Natural killer cell (primary cell): Measurements from ENCODE around the gene LIX1L. TPM values are rescaled to one million over a fixed set of nuclear protein-coding genes. Genes with fewer than 3 reads are reported as not detected.
A peak's percentile ranks its signal among the peaks of the same experiment; 100 is the strongest.

ENCODE experiments used
- ATAC-seq, 3 donors: fragments of 150-1000 bp in 2 of 3; fragments of 200-7000 bp in 1 of 3; cut with Tn5 transposase; 1 replicate in 1 of 3; 2 replicates in 2 of 3; pipeline ENCODE4 v1.10.0; 2021; ENCODE audit warnings: mild to moderate bottlenecking in 2 of 3, moderate library complexity in 2 of 3
- DNase-seq, 2 donors: peaks; one replicate each; pipeline versions ENCODE4 v3.0.0 to v3.0.0-alpha.2; 2013 to 2021; ENCODE audit warnings: mixed read lengths in 1 of 2
- H3K27ac ChIP-seq: one replicate; pipeline ENCODE4 v1.5.1; 2013; ENCODE audit warnings: mild to moderate bottlenecking, low read length
- H3K27me3 ChIP-seq: one replicate; pipeline ENCODE4 v1.6.1; 2013; ENCODE audit warnings: low read length; ENCODE audit not compliant: control insufficient read depth, insufficient read depth
- H3K36me3 ChIP-seq: one replicate; pipeline ENCODE4 v1.6.1; 2013; ENCODE audit warnings: low read length; ENCODE audit not compliant: control insufficient read depth, insufficient read depth
- H3K4me1 ChIP-seq: one replicate; pipeline ENCODE4 v1.6.1; 2013; ENCODE audit warnings: low read length; ENCODE audit not compliant: control insufficient read depth, insufficient read depth
- H3K4me3 ChIP-seq: one replicate; pipeline ENCODE4 v1.5.1; 2013; ENCODE audit warnings: low read length
- H3K9me3 ChIP-seq: one replicate; pipeline ENCODE4 v1.6.1; 2013; ENCODE audit warnings: low read length; ENCODE audit not compliant: control insufficient read depth, insufficient read depth
- H3K27ac Mint-ChIP-seq, 2 donors: one replicate each; pipeline ENCODE4 v1.8.0; 2022; ENCODE audit warnings: mild to moderate bottlenecking in 2 of 2, mixed read lengths in 2 of 2, moderate library complexity in 1 of 2
- H3K27me3 Mint-ChIP-seq, 2 donors: one replicate each; pipeline ENCODE4 v1.8.0; 2022; ENCODE audit warnings: low read depth in 2 of 2, mixed read lengths in 2 of 2
- H3K36me3 Mint-ChIP-seq: one replicate; pipeline ENCODE4 v1.8.0; 2022; ENCODE audit warnings: mixed read lengths
- H3K4me1 Mint-ChIP-seq, 2 donors: one replicate each; pipeline ENCODE4 v1.8.0; 2022; ENCODE audit warnings: mixed read lengths in 2 of 2
- H3K4me3 Mint-ChIP-seq: one replicate; pipeline ENCODE4 v1.8.0; 2022; ENCODE audit warnings: mild to moderate bottlenecking, moderate library complexity, mixed read lengths
- H3K9me3 Mint-ChIP-seq, 2 donors: one replicate each; pipeline ENCODE4 v1.8.0; 2022; ENCODE audit warnings: mixed read lengths in 2 of 2
- CTCF ChIP-seq: fragments of 200-600 bp; IDR thresholded peaks from one replicate; pipeline ENCODE4 v1.8.0; 2022; ENCODE audit warnings: antibody characterized with exemption
- WGBS: methylation state at CpG from one replicate; pipeline ENCODE4 v1.1.7; 2013; ENCODE audit warnings: missing lambda C conversion rate; ENCODE audit not compliant: insufficient coverage; 5-methylcytosine and 5-hydroxymethylcytosine counted together
- intact Hi-C: fragments of 100-400 bp; cut with micrococcal nuclease; formaldehyde crosslinking; loops from one replicate; pipeline ENCODE4 v1.14.2; 2022
- total RNA-seq, 4 donors: library from RNA; stranded (reverse); fragments of 120-200 nt in 1 of 4; gene quantifications; one replicate each; pipeline versions ENCODE4 v1.2.3 to v1.2.4, GENCODE V29; 2013 to 2022

Gene LIX1L
- total RNA-seq, 3 donors from 2014 or later (not counting 1 experiment from before 2014, with no cell fraction given) = 33.4 to 41.3 (median 38.2) TPM

DNA sequence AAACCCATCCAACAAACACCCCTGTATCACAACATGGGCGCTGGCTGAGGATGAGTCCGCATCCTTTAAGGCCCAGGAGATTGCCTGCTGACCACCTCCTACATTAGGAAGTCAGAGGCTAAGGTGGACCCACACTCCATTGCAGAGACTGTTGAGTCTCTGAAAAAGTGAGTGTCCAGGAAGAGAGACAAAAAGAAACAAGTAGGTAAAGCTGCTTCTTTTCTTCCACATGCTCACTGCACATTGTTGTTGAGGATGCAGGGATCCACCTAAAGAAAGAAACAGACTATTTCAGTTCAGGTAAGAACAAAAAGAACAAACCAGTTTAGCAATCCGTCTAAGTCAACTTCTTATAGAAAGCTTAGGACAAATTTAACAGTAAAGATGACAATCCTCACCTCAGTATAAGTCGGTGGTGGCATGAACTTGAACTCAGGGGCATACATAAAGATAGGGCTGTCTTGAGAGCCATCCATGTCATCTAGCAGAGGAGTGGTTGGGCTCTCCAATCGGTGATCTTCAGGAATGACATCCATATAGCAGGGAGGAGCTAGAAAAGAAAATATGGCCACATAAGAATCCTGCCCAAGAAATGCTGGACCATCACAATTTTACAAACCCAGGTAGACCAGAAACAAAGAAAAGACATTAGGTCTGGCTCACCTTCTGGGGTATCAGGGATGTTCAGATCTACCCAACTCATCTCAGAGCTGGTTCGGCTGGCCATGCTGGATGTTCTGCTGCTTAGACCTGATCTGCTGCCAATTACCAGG lies 36.0 kb upstream of the LIX1L start:
- Mint-ChIP-seq H3K9me3 (no peaks in the 10 kb centered on the region), H3K4me3 (peak overlapping the region; percentile 97), H3K27me3 (no peaks in the 10 kb centered on the region), H3K27ac (peak overlapping the region; percentile 97 to 99), H3K4me1 (peaks cover 64 to 70% of the 10 kb centered on the region in 2 donors), H3K36me3 (peaks cover 47% of the 10 kb centered on the region)
- Histone ChIP-seq H3K27ac (peak overlapping the region; percentile 88), H3K4me1 (peaks cover 38% of the 10 kb centered on the region), H3K9me3 (no peaks in the 10 kb centered on the region), H3K4me3 (peak overlapping the region; percentile 64), H3K27me3 (no peaks in the 10 kb centered on the region), H3K36me3 (peaks cover 41% of the 10 kb centered on the region)
- intact Hi-C loops = loop anchor here (2.0 kb wide), 1 partner anchor 19 kb away; no protein-coding TSS in a partner anchor
- no peak for TF ChIP-seq CTCF
- WGBS = 6% methylated on average over 4 of the region's 6 CpGs
- DNase-seq (no peak), ATAC-seq (no peak)

- H3K9me3 Mint-ChIP-seq = no peaks in the 10 kb centered on the region
- ATAC-seq = no peak
- peaks cover 66 to 72% of the 10 kb centered on the region in 2 donors for H3K4me1 Mint-ChIP-seq
- 28% methylated on average over 2 of the region's 5 CpGs for WGBS
- peaks cover 31% of the 10 kb centered on the region for H3K4me1 ChIP-seq
- no peaks in the 10 kb centered on the region for H3K27me3 ChIP-seq
- peaks cover 41% of the 10 kb centered on the region for H3K36me3 ChIP-seq
- H3K27ac Mint-ChIP-seq = peak overlapping the region; percentile 97 to 99
- peak overlapping the region; percentile 97 for H3K4me3 Mint-ChIP-seq
- intact Hi-C loops = no loop called here
- H3K4me3 ChIP-seq = peak overlapping the region; percentile 64
- H3K27me3 Mint-ChIP-seq = no peaks in the 10 kb centered on the region
- H3K36me3 Mint-ChIP-seq = peaks cover 47% of the 10 kb centered on the region
- H3K27ac ChIP-seq = peak overlapping the region; percentile 88
- H3K9me3 ChIP-seq = no peaks in the 10 kb centered on the region
- TF ChIP-seq CTCF = no peak
- DNase-seq = no peak
Observed at GRCh38 chr1:145992958-145993617, 35.3 kb upstream of the LIX1L start.

- WGBS = 38% methylated on average over 1 of the region's 1 CpG
- no peak for TF ChIP-seq CTCF
- peak overlapping the region; percentile 97 to 99 for H3K27ac Mint-ChIP-seq
- peak overlapping the region; percentile 97 for H3K4me3 Mint-ChIP-seq
- H3K27me3 Mint-ChIP-seq = no peaks in the 10 kb centered on the region
- H3K9me3 Mint-ChIP-seq = no peaks in the 10 kb centered on the region
- intact Hi-C loops = no loop called here
- H3K4me1 ChIP-seq = peaks cover 31% of the 10 kb centered on the region
- H3K9me3 ChIP-seq = no peaks in the 10 kb centered on the region
- peak overlapping the region; percentile 88 for H3K27ac ChIP-seq
- ATAC-seq = no peak
- H3K36me3 ChIP-seq = peaks cover 41% of the 10 kb centered on the region
- H3K36me3 Mint-ChIP-seq = peaks cover 47% of the 10 kb centered on the region
- peak in 1 of 2 donors; percentile 28 for DNase-seq
- no peaks in the 10 kb centered on the region for H3K27me3 ChIP-seq
- H3K4me1 Mint-ChIP-seq = peaks cover 65 to 72% of the 10 kb centered on the region in 2 donors
- peak overlapping the region; percentile 64 for H3K4me3 ChIP-seq
Observed at GRCh38 chr1:145992502-145992936, 34.7 kb upstream of the LIX1L start.
